ENCODE data around the gene SLC25A42.
"Not testable (repeated sequence)": the region's sequence is repeated elsewhere in the genome, so short reads cannot be mapped to it uniquely, and the experiment has no call there.

The SLC25A42 gene

DNA sequence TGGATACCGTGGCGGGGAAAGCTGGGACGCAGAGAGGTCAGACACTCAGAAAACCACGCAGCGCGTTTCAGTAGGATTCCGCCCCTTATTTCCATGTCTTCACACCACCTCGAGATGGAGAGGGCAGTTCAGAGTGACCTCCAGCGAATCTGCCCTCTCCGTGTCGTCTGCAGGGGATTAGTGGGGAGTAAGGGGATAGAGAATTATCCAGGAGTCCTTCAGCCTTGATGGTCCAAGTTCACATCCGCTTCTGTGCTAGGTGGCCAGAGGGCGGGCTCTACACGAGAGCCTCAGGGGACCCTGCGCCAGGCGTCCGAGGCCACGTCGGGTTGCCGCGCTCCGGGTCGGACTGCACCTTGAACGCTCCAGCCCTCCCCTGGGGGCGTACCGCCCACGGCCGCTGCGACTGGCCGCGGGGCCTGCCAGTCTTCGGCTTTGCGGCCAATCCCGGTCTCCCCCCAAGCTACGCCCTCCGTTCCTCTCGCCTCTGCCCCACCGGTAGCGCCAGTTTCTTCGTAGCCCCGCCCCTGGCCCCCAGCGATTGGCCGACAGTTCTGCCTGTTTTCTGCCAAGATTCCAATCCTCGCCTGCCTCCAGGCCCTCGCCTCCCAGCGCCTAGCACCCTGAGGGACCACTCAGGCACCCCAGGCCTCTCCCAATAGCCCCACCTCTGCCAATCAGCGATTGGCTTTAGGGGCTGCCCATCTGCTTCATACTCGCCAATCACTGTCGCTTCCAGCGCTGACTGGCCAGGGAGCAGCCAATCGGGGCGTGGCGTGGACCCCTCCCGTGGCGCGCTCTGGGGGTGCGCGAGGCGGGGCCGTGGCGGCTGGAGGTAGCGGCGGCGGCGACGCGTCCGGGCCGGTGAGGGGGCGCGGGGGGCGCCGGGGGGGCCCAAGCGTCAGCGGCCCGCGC is at the start of gene SLC25A42:
Gene SLC25A42, plus strand, starts transcription at position 812 of the 915 bp plus-strand sequence. CDS start 32,131 bp downstream, outside the sequence.
- DNase-seq: peak; percentile 98 to 99

DNA sequence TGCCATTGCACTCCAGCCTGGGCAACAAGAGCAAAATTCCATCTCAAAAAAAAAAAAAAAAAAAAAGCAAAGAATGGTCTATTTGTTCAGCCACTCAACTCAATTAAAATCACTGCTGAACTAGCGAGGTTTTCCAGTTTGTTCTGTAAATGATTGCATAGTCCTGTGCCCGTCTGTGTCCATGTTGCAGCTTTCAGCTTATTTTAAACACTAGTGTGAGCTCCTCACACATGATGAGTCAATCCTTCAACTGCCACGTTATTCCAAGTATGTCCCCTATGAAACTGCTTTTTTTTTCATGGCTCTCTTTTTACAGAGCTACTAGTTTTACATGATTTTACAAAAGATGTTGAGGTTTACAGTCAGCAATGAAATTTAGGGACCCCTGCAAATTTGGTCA is 42.7 kb upstream of the SLC25A42 start:
- no peak for DNase-seq

DNA sequence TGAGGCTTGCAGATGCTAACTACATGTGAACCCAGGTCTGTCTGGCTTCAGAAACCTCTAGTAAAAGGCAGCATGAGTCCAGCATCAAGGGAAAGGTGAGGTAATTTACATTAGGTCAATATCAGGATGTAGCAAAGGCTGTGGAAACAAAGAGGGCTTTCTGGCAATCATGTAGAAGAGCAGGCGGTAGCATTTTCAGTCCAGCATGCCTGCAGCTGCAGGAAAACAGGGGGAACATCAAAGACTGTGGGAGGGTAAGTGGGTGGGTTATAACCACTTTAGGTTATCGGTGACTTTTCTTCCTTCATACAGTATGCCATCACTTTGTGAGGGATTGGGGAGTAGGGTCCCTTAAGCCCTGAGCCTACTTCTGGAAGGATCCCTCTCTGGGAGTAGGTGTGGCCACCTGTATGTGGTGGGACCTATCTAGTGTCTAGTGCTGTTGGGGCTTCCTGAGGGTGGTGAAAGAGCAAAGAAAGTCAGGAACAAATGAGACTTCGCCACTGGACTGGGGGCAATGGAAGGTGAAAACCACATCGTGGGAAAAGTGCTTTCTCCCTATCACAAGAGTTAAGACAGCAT is 41.3 kb upstream of the SLC25A42 start:
- no peak for DNase-seq

DNA sequence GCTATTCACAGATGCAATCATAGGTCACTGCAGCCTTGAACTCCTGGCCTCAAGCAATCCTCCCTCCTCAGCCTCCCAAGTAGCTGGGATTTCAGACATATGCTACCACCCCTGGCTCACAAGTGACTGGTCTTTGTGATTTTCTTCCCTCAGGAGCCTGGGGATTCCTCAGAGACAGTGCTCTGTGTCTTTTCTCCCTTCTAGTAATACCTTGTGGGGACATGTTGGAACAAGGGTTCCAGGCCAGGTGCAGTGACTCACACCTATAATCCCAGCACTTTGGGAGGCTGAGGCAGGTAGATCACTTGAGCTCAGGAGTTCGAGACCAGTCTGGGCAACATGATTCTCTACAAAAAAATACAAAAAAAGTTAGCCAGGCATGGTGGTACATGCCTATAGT is 40.4 kb upstream of the SLC25A42 start:
- DNase-seq: not testable (repeated sequence)

- DNase-seq: no peak
Measured at GRCh38 chr19:19025861-19026260, 37.9 kb upstream of the SLC25A42 start.

DNA sequence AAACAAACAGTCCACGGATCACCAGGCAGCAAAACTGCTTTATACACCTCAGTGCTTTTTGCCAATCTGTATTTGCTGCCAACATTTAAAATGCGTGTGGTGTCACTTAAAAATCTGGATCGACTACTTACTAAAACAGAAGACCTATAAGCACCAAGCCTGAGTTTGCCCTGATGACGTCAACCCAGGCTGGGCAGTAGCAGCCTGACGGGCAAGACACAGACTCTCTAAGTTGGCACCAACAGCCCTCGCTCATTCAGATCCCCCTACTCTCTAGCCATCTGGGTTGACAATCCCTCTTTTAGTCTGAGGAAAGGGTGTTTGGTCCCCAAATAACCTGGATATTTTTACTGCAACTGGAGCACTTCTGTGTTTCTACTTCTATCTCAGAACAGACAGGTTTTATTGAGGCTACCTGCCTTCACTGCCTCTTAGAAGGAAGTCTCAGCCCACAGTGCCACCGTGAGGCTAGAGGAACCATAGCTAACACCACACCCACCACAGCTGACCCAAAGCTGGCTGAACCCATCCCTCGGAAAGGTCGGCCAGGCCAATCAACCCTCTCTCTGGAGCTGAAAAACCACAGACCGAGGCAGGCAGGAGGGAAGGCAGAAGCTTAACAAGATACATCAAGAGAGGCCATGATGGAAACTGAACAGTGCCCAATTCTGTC is 37.4 kb upstream of the SLC25A42 start:
- no peak for DNase-seq

GRCh38 chr19:19027228-19027627 is 36.6 kb upstream of the SLC25A42 start:
- no peak for DNase-seq

DNA sequence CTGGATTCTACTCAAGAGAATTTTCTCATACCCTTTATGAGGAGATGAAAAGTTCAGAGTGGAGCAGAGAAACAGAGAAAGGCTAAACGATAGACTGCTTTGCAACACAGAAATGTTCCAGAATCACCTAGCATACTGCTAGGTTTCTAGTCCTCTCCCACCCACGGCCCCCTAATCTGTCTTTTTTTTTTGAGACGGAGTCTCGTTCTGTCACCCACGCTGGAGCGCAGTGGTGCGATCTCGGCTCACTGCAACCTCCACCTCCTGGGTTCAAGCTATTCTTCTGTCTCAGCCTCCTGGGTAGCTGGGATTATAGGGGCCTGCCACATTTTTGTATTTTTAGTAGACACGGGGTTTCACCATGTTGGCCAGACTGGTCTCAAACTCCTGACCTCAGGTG is 35.3 kb upstream of the SLC25A42 start:
- DNase-seq: no peak

DNA sequence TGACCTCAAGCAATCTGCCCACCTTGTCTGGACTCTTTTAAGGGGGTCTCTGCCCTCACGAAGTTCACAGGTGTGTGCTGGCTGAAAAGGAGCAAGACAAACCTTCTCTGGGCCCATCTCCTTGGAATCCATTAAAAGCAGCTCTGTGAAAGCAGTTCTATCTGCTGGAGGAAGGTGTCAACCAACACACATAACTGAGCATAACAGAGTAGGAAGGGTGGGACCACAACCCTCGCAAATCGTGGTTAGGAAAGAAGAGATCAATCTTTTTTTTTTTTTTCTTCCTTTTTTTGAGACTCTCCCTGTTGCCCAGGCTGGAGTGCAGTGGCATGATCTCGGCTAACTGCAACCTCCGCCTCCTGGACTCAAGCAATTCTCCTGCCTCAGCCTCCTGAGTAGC is 31.9 kb upstream of the SLC25A42 start:
- DNase-seq: no peak

DNA sequence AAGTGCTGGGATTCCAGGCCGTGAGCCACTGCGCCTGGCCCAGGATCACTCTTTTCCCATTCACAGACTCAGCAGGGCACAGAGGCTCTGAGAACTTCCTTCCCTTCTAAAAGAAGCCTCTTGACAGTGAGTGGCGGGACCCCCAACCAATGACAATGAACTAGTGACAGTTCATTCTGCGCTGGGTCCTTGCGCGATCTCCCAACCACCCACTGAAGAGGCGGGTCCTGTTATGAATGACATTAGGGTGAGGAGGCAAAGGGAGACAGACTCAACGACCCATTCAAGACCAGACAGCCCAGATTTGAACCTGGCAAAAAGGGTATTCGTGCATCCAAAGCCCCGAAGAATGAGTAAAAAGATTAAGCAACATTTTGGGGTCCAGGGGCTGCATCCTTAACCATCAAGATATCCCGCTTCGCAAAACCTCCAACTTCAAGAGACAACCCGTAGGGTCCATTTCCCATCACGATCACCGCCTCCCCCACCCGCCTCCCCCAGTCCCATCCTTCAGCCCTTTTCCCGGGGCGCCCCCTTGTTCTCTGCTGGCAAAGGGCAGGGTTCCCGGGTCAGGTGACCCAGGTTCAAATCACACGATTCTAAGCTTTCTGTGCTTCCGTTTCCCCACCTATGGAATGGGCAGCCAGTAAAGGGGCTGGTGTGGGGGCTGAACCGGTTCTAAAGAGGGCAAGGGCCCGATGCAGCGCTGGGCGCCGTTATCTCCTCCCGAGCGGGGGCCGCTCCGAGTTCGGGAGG is 31.2 kb upstream of the SLC25A42 start:
- DNase-seq: peak; percentile 78 to 87

DNA sequence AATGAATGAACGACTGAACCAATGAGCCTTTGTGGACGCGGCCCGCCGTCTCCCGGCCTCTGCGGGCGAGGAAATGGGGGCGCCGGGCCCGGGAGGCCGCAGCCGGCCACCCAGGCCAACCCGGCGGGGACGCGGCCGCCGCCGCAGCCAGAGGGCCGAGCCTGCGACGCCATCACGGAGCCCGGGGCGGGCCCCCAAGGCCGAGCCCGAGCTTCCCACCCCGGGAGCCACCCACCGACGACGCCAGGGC is 30.7 kb upstream of the SLC25A42 start:
- no peak for DNase-seq

GRCh38 chr19:19033426-19034203 is 30.2 kb upstream of the SLC25A42 start, which contains the start of the genes ARMC6 and SUGP2:
ARMC6 (plus strand) TSS chr19:19033603; CDS start chr19:19034210, 607 bp downstream.
SUGP2 (minus strand) TSS chr19:19033517; CDS start chr19:19031071, 2,446 bp downstream.
- peak; percentile 86 to 88 for DNase-seq

GRCh38 chr19:19034204-19034624 is 29.6 kb upstream of the SLC25A42 start:
- peak; percentile 74 to 83 for DNase-seq

- no peak for DNase-seq
Measured at GRCh38 chr19:19039901-19040300, 23.9 kb upstream of the SLC25A42 start.

- DNase-seq: no peak
Measured at GRCh38 chr19:19040417-19040816, 23.4 kb upstream of the SLC25A42 start.

DNA sequence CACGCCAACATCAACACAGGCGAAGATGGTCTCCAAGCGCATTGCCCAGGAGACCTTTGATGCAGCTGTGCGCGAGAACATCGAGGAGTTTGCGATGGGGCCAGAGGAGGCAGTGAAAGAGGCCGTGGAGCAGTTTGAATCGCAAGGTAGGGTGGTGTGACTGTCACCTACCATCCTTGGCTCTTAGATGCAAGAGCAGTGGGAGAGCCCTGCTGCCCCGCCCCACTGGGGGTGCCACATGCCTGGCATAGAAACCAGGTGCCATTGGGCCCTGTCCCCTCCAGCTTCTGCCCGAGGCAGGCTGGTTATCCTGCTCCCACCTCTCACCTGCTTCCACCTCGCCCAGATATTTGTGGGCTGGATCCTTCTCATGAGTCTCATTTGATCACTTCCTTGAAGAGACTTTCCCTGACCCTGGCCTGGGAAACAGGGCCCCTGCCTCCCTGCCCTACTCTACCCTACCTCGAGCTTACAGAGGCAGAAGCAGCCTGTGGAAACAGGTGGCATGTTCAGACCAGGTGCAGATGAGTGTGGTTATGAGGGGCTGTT is 21.0 kb upstream of the SLC25A42 start:
- no peak for DNase-seq

- no peak for DNase-seq
Measured at GRCh38 chr19:19043481-19043880, 20.3 kb upstream of the SLC25A42 start.

GRCh38 chr19:19043881-19044280 is 19.9 kb upstream of the SLC25A42 start:
- no peak for DNase-seq

DNA sequence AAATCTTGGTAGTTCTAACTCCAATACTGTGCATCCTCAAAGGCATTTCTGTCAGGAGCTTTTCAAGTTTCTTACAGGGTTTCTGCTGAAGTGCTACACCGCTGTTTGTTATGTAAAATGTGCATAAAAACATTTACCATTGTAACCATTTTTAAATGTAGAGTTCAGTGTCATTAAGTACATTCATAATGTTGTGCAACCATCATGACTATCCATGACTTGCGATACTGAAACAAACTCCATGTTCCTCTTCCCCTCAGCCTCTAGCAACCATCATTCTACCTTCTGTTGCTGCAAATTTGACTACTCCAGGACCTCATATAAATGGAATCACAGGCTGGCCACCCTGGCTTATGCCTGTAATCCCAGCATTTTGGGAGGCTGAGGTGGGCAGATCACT is 14.4 kb upstream of the SLC25A42 start:
- DNase-seq: no peak

- no peak for DNase-seq
Measured at GRCh38 chr19:19050104-19050503, 13.7 kb upstream of the SLC25A42 start.

GRCh38 chr19:19050731-19051130 is 13.1 kb upstream of the SLC25A42 start:
- no peak for DNase-seq

Measured in activated CD4-positive, alpha-beta T cell treated with anti-CD3 and anti-CD28 coated beads, Interleukin-2, amount 50 U/mL, for 48 hours (primary cell).